Activated CD4-positive, alpha-beta T cell treated with anti-CD3 and anti-CD28 coated beads for 36 hours (primary cell): ENCODE results near the gene MTREX. TPM values are rescaled to one million over a fixed set of nuclear protein-coding genes. Genes with fewer than 3 reads are reported as not detected.

Experiments
- ATAC-seq: fragments of 200-7000 bp; cut with Tn5 transposase; one replicate; pipeline ENCODE4 v1.10.0; 2021; ENCODE audit warnings: mild to moderate bottlenecking, moderate library complexity
- CTCF ChIA-PET: fragments of 350-600 bp; sonication (Branson Sonifier 250); formaldehyde crosslinking; loops from one replicate; lab custom pipeline; 2021; ENCODE audit warnings: antibody characterized with exemption; lab: Charles Lee
- POLR2A ChIA-PET: fragments of 350-600 bp; sonication (Branson Sonifier 250); formaldehyde crosslinking; loops from one replicate; lab custom pipeline; 2021; ENCODE audit warnings: antibody characterized with exemption, inconsistent platforms; lab: Charles Lee
- DNase-seq: peaks from one replicate; pipeline ENCODE4 v3.0.0-alpha.2; 2020
- H3K27ac Mint-ChIP-seq: one replicate; pipeline ENCODE4 v1.8.0; 2021; ENCODE audit warnings: mixed read lengths
- H3K27me3 Mint-ChIP-seq: one replicate; pipeline ENCODE4 v1.8.0; 2021; ENCODE audit warnings: mixed read lengths
- H3K36me3 Mint-ChIP-seq: one replicate; pipeline ENCODE4 v1.8.0; 2021; ENCODE audit warnings: low read depth, mixed read lengths
- H3K4me1 Mint-ChIP-seq: one replicate; pipeline ENCODE4 v1.8.0; 2021; ENCODE audit warnings: mixed read lengths
- H3K4me3 Mint-ChIP-seq: one replicate; pipeline ENCODE4 v1.8.0; 2021; ENCODE audit warnings: mild to moderate bottlenecking, moderate library complexity, mixed read lengths
- H3K9me3 Mint-ChIP-seq: one replicate; pipeline ENCODE4 v1.8.0; 2021; ENCODE audit warnings: low read depth, mixed read lengths
- intact Hi-C, 2 experiments: fragments of 100-400 bp; cut with DNase I in 1 of 2; cut with micrococcal nuclease in 1 of 2; formaldehyde crosslinking; loops; one replicate each; pipeline versions ENCODE4 v1.14.2 to v1.15.1; 2022 to 2024; cut with DNase I, micrococcal nuclease
- total RNA-seq, 2 experiments: library from RNA; stranded (reverse); gene quantifications; one replicate each; pipeline ENCODE4 v1.2.3, GENCODE V29; 2021

MTREX gene
- total RNA-seq, 2 experiments from 2014 or later, result 98.2 to 106 TPM

DNA sequence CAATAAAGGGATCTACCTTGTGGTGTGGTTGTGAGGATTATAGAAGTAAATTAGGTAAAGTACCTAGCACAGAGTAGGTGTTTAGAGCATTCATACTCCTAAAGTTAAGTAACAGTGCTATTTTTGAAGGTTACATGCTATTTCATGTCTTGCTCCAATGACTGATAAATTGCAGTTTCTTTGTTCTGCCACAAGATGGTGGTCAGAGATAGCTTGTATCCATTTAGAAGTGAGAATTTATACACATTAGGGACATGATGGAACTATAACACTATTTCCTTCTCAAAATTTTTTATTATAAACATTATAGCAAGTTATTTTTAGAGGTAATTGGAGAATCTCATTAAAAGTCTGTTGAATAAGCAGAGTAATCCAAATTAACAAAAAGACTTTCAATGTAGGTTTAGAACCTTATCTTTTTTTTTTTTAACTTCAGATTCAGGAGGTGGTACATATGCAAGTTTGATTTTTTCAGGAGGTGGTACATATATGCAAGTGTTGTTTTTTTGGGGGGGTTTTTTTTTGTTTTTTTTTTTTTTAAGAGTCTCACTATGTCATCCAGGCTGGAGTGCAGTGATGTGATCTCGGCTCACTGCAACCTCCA is 17.1 kb downstream of the MTREX start:
- DNase-seq (no peak), ATAC-seq (peak; percentile 44)
- Mint-ChIP-seq H3K4me1 (peaks cover 19% of the 10 kb centered on the region), H3K27me3 (no peaks in the 10 kb centered on the region), H3K4me3 (no peak overlapping the region), H3K36me3 (peaks cover 32% of the 10 kb centered on the region), H3K27ac (peak overlapping the region; percentile 67), H3K9me3 (no peaks in the 10 kb centered on the region)
- ChIA-PET POLR2A (no interaction called here), CTCF (interaction anchor here (0.6 to 1.4 kb wide), 6 partner anchors 9 to 384 kb away, joined by 3 to 6 read pairs (median 3); partner anchors contain the start of gene MTREX)
- intact Hi-C loops, result loop anchor here in 1 of 2 experiments (1.0 kb wide), 1 partner anchor 367 kb away; no protein-coding TSS in a partner anchor

DNA sequence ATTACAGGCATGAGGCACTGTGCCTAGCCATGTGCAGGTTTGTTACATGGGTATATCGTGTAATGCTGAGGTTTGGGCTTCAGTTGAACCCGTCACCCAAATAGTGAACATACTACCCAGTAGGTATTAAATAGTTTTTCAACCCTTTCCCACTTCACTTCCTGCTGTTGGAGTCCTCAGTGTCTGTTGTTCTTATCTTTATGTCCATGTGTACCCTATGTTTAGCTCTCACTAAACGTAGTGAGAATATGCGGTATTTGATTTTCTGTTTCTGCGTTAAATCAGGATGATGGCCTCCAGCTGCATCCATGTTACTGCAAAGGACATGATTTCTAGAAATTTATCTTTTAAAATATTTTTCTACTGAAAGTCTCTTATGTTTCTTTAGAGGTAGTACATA is 17.8 kb downstream of the MTREX start:
- no peak for DNase-seq
- H3K4me1 Mint-ChIP-seq, result peaks cover 25% of the 10 kb centered on the region
- intact Hi-C loops, result loop anchor here in 1 of 2 experiments (1.0 kb wide), 1 partner anchor 367 kb away; no protein-coding TSS in a partner anchor
- H3K27me3 Mint-ChIP-seq, result no peaks in the 10 kb centered on the region
- H3K27ac Mint-ChIP-seq, result no peak overlapping the region
- no peak for ATAC-seq
- no peaks in the 10 kb centered on the region for H3K9me3 Mint-ChIP-seq
- ChIA-PET CTCF (interaction anchor here (1.4 kb wide), 1 partner anchor 366 kb away, joined by 6 read pairs; no protein-coding TSS in a partner anchor), POLR2A (no interaction called here)
- peaks cover 38% of the 10 kb centered on the region for H3K36me3 Mint-ChIP-seq
- no peak overlapping the region for H3K4me3 Mint-ChIP-seq

DNA sequence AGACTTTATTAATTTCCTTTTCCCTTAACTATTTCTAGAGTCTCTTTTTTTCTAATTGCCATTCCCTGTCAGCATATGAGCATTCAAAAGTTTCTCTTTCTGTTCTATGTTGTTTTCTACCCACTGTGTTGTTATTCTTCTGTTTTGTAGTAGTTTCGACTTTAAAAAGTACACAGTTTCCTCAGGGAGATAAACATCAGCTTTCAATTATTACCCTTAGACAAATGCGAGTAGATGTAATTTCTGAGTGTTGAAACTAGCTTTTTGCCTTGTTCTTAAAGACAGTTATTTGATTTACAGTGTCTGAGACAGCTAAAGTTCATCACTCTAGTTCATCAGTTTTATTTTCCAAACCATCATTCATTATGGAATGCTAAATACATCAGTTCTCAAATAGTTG is 19.5 kb downstream of the MTREX start:
- Mint-ChIP-seq H3K27me3 (no peaks in the 10 kb centered on the region), H3K4me1 (peaks cover 30% of the 10 kb centered on the region), H3K36me3 (peaks cover 47% of the 10 kb centered on the region), H3K4me3 (no peak overlapping the region), H3K27ac (peak overlapping the region; percentile 58), H3K9me3 (no peaks in the 10 kb centered on the region)
- CTCF ChIA-PET, result interaction anchor here (0.9 kb wide), 1 partner anchor 16 kb away, joined by 4 read pairs; no protein-coding TSS in a partner anchor
- DNase-seq (no peak), ATAC-seq (no peak)
- intact Hi-C loops, result no loop called here
- POLR2A ChIA-PET, result interaction anchor here (0.7 kb wide), 1 partner anchor 12 kb away, joined by 8 read pairs; no protein-coding TSS in a partner anchor

DNA sequence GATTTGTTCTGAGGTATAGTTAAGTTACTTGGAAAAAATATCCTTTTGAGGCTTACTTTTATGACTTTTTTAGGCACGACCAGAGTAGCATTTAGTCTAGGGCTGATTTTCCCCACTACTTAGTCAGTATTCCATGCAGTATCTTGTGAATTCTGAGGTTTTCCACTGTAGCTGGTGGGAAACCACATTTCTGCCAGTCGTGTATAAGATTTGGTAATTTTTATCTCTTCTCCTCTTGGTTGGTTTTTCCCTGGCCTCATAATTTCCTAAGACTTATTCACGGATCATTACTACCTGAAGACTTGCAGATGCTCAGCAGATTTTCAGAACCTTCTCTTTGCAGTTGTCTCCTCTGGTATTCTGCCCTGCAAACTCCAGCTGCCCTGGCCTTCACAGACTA is 23.5 kb downstream of the MTREX start:
- peaks cover 57% of the 10 kb centered on the region for H3K36me3 Mint-ChIP-seq
- no peak overlapping the region for H3K27ac Mint-ChIP-seq
- ATAC-seq, result no peak

DNA sequence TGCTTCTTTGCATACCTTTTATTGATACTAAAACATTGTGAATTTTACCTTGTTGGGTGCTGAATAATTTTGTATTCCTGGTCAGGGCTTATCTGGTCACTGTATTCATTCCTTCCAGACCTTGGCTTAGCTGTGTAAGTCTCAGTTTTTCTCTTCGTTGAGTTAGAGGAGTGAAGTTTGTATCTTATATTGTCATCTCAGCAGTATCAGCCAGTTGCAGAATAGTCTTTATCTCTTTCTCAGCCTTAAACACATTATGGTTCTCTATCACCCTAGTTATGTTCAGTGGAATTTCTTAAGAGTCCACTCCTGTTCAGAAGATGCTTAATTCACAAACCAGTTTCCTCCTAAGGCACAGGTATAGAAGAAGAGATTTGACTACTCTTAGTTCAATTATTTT is 25.2 kb downstream of the MTREX start:
- CTCF ChIA-PET, result interaction anchor here (1.0 kb wide), 1 partner anchor 10 kb away, joined by 4 read pairs; no protein-coding TSS in a partner anchor
- POLR2A ChIA-PET, result no interaction called here

More for the DNA sequence above, 23.5 kb downstream of the MTREX start:
- intact Hi-C loops, result no loop called here
- no peak for DNase-seq
- no peaks in the 10 kb centered on the region for H3K9me3 Mint-ChIP-seq
- ChIA-PET POLR2A (no interaction called here), CTCF (interaction anchor here (1.4 kb wide), 1 partner anchor 12 kb away, joined by 3 read pairs; no protein-coding TSS in a partner anchor)
- peaks cover 29% of the 10 kb centered on the region for H3K4me1 Mint-ChIP-seq
- H3K27me3 Mint-ChIP-seq, result no peaks in the 10 kb centered on the region
- H3K4me3 Mint-ChIP-seq, result no peak overlapping the region

DNA sequence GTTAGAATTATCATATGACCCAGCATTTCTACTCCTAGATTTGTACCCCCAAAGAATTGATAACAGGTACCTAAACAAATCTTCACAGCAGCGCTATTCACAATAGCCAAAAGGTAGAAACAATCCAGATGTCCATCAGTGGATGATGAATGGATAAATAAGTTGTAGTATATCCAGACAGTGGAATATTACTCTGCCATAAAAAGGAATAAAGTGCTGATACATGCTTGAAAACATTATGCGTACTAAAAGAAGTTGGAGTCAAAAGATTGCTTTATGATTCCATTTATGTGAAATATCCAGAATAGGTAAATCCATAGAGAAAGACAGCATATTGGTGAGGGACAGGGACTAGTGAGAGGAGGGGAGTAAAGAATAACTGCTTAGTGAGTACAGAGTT is 26.0 kb downstream of the MTREX start:
- intact Hi-C loops, result no loop called here
- Mint-ChIP-seq H3K36me3 (peaks cover 54% of the 10 kb centered on the region), H3K27me3 (no peaks in the 10 kb centered on the region), H3K4me3 (no peak overlapping the region), H3K27ac (no peak overlapping the region), H3K9me3 (no peaks in the 10 kb centered on the region), H3K4me1 (peaks cover 32% of the 10 kb centered on the region)
- ATAC-seq (no peak), DNase-seq (no peak)
- POLR2A ChIA-PET, result no interaction called here
- CTCF ChIA-PET, result no interaction called here

More for the DNA sequence above, 25.2 kb downstream of the MTREX start:
- H3K4me1 Mint-ChIP-seq, result peaks cover 28% of the 10 kb centered on the region
- DNase-seq (no peak), ATAC-seq (no peak)
- no peaks in the 10 kb centered on the region for H3K9me3 Mint-ChIP-seq
- no peak overlapping the region for H3K4me3 Mint-ChIP-seq
- intact Hi-C loops, result no loop called here
- no peak overlapping the region for H3K27ac Mint-ChIP-seq
- H3K27me3 Mint-ChIP-seq, result no peaks in the 10 kb centered on the region
- H3K36me3 Mint-ChIP-seq, result peaks cover 55% of the 10 kb centered on the region

DNA sequence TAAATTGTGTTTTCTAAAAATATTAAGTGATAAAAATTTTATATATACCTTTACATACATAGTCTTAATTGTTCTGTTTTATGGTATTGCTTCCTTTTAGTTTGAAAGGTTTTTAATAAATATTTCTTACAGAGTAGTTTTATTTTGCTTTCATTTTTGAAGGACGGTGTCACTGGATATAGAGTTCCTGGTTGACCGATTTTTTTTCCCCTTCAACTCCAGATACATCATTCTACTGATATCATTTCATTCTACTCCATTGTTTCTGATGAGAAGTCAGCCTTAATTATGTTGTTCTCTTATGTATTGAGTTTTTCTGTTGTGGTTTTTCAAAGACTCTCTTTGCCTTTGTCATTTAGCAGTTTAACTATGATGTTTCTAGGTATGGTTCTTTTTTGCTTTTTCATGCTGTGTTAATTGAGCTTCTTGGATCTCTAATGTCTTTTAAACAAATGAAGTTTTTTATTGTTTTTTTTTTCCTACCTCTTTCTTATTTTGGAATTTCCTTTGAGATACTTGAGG is 30.4 kb downstream of the MTREX start:
- peak; percentile 27 for ATAC-seq
- POLR2A ChIA-PET, result interaction anchor here (0.6 to 1.0 kb wide), 2 partner anchors 21 to 133 kb away, joined by 3 to 4 read pairs; no protein-coding TSS in a partner anchor

DNA sequence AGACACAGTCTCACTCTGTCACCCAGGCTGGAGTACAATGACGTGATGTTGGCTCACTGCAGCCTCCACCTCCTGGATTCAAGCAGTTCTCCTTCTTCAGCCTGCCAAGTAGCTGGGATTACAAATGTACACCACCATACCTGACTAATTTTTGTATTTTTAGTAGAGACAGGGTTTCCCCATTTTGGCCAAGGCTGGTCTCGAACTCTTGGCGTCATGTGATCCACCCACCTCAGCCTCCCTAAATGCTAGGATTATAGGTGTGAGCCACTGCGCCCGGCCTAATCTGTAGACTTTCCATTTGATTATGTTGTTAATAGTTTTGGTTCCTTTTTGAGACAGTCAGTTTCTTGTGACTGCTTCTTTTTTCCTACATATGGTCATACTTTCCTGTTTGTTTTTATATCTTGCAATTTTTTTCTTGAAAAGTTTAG is 31.0 kb downstream of the MTREX start:
- H3K27ac Mint-ChIP-seq, result peak overlapping the region; percentile 42
- H3K9me3 Mint-ChIP-seq, result no peaks in the 10 kb centered on the region
- POLR2A ChIA-PET, result interaction anchor here (0.6 to 1.0 kb wide), 3 partner anchors 12 to 132 kb away, joined by 3 to 8 read pairs (median 4); no protein-coding TSS in a partner anchor
- intact Hi-C loops, result loop anchor here in 1 of 2 experiments (2.0 kb wide), 1 partner anchor 26 kb away; no protein-coding TSS in a partner anchor
- peaks cover 28% of the 10 kb centered on the region for H3K4me1 Mint-ChIP-seq
- peaks cover 35% of the 10 kb centered on the region for H3K36me3 Mint-ChIP-seq
- no peaks in the 10 kb centered on the region for H3K27me3 Mint-ChIP-seq
- ATAC-seq (peak; percentile 89), DNase-seq (peak; percentile 83)
- CTCF ChIA-PET, result interaction anchor here (0.6 to 1.5 kb wide), 3 partner anchors 10 to 101 kb away, joined by 4 to 5 read pairs (median 4); partner anchors contain the start of gene DHX29
- H3K4me3 Mint-ChIP-seq, result peak overlapping the region; percentile 4

More for the DNA sequence above, 30.4 kb downstream of the MTREX start:
- peak overlapping the region; percentile 4 for H3K4me3 Mint-ChIP-seq
- peaks cover 28% of the 10 kb centered on the region for H3K4me1 Mint-ChIP-seq
- no peak for DNase-seq
- CTCF ChIA-PET, result interaction anchor here (1.0 to 1.5 kb wide), 2 partner anchors 10 to 102 kb away, joined by 4 read pairs; no protein-coding TSS in a partner anchor
- intact Hi-C loops, result loop anchor here in 1 of 2 experiments (2.0 kb wide), 1 partner anchor 27 kb away; no protein-coding TSS in a partner anchor
- H3K27ac Mint-ChIP-seq, result peak overlapping the region; percentile 58
- no peaks in the 10 kb centered on the region for H3K9me3 Mint-ChIP-seq
- H3K27me3 Mint-ChIP-seq, result no peaks in the 10 kb centered on the region
- H3K36me3 Mint-ChIP-seq, result peaks cover 36% of the 10 kb centered on the region

DNA sequence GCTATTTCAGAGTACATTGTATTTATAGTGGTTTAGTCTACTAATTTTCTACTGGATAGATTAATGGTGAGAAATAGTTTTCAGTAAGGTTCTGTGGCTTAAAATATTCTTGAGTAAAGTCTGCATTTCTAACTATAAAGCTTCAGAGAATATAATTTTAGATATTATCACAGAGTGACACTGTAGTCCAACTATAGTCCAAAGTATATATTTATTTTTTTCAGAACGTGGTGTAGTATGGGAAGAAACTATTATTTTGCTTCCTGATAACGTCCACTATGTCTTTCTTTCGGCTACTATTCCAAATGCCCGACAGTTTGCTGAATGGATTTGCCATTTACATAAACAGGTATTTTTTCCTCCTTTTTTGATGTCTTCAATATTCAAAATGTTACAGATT is 35.3 kb downstream of the MTREX start:
- H3K27ac Mint-ChIP-seq, result no peak overlapping the region
- ChIA-PET CTCF (interaction anchor here (0.7 to 3.5 kb wide), 11 partner anchors 11 to 364 kb away, joined by 3 to 32 read pairs (median 6); no protein-coding TSS in a partner anchor), POLR2A (interaction anchor here (0.6 kb wide), 1 partner anchor 19 kb away, joined by 3 read pairs; no protein-coding TSS in a partner anchor)
- no peak overlapping the region for H3K4me3 Mint-ChIP-seq
- ATAC-seq (no peak), DNase-seq (no peak)
- no peaks in the 10 kb centered on the region for H3K27me3 Mint-ChIP-seq
- H3K4me1 Mint-ChIP-seq, result peaks cover 22% of the 10 kb centered on the region
- H3K36me3 Mint-ChIP-seq, result peaks cover 54% of the 10 kb centered on the region
- H3K9me3 Mint-ChIP-seq, result no peaks in the 10 kb centered on the region
- intact Hi-C loops, result loop anchor here in 1 of 2 experiments (10.0 kb wide), 1 partner anchor 862 kb away; no protein-coding TSS in a partner anchor

DNA sequence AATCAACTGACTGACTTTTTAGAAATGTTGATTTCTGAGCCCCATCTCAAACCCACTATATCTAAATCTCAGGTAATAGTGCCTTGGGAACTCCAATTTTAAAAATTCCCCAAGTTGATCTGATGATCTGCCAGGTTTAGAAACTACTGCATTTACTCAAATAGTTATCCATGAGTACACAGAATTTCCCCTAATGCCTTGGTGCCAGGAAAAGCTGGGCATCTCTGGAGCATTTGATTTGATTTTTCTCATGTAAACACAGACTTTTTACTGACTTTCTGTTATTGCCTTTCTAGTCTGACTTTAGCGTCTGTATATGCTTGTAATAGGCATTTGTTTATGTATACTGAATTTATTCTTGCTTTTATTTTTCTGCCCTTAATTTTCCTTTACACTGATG is 35.8 kb downstream of the MTREX start:
- Mint-ChIP-seq H3K27me3 (no peaks in the 10 kb centered on the region), H3K4me1 (peaks cover 17% of the 10 kb centered on the region), H3K4me3 (no peak overlapping the region), H3K36me3 (peaks cover 56% of the 10 kb centered on the region), H3K27ac (no peak overlapping the region), H3K9me3 (no peaks in the 10 kb centered on the region)
- POLR2A ChIA-PET, result no interaction called here
- intact Hi-C loops, result loop anchor here (1.0 to 10.0 kb wide), 2 partner anchors 349 to 861 kb away; no protein-coding TSS in a partner anchor
- no peak for DNase-seq
- ATAC-seq, result no peak
- CTCF ChIA-PET, result interaction anchor here (0.8 to 3.5 kb wide), 11 partner anchors 12 to 594 kb away, joined by 3 to 32 read pairs (median 6); no protein-coding TSS in a partner anchor
